ENCODE data around the gene MXI1. TPM values are rescaled to one million over a fixed set of nuclear protein-coding genes. Genes with fewer than 3 reads are reported as not detected.
A peak's percentile ranks its signal among the peaks of the same experiment; 100 is the strongest.

MXI1 gene
- total RNA-seq, 1 donor from 2014 or later, result 23.5 TPM

DNA sequence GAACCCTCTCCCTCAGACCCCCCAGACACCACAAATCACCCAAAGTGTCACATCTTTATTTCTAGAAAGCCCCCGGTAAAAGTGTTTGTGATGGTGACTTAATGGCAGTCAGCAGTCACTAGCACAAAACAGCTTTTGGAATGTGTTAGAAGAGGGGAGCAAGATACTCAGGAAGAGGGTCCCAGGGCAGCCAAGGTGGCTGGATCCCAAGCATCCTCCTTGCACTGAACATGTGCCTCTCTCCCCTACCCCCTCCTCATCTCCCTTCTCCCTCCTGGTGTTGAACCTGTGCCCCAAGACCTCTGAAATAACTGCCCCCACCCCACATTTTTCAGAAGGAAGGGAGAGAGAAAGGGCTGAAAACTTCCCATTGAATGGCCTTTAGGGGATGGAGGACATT is 37.8 kb upstream of the MXI1 start:
- H3K27me3 ChIP-seq, result peaks cover 100% of the 10 kb centered on the region
- H2AFZ ChIP-seq (replicated peaks), result no peak overlapping the region
- no peaks in the 10 kb centered on the region for H3K9me3 ChIP-seq (ENCODE audit: low read depth)
- Mint-ChIP-seq H3K27ac (no peak overlapping the region), H3K4me3 (no peak overlapping the region), H3K36me3 (no peaks in the 10 kb centered on the region), H3K4me1 (peaks cover 31% of the 10 kb centered on the region), H3K9me3 (no peaks in the 10 kb centered on the region), H3K27me3 (ENCODE audit: insufficient read depth, low read depth) (peaks cover 44% of the 10 kb centered on the region)
- no peak for DNase-seq (ENCODE audit: low spot score)
- H4K20me1 ChIP-seq (ENCODE audit: low read depth), result no peaks in the 10 kb centered on the region
- H3K27ac ChIP-seq, result no peak overlapping the region
- no peak overlapping the region for H3K4me2 ChIP-seq
- H3K9ac ChIP-seq, result no peak overlapping the region
- H3K4me1 ChIP-seq, result peaks cover 28% of the 10 kb centered on the region
- TF ChIP-seq EZH2 (IDR thresholded peaks at IDR 0.05) (no peak), EZH2phosphoT487 (IDR thresholded peaks at IDR 0.05) (no peak)
- TF ChIP-seq, protein P1, sequence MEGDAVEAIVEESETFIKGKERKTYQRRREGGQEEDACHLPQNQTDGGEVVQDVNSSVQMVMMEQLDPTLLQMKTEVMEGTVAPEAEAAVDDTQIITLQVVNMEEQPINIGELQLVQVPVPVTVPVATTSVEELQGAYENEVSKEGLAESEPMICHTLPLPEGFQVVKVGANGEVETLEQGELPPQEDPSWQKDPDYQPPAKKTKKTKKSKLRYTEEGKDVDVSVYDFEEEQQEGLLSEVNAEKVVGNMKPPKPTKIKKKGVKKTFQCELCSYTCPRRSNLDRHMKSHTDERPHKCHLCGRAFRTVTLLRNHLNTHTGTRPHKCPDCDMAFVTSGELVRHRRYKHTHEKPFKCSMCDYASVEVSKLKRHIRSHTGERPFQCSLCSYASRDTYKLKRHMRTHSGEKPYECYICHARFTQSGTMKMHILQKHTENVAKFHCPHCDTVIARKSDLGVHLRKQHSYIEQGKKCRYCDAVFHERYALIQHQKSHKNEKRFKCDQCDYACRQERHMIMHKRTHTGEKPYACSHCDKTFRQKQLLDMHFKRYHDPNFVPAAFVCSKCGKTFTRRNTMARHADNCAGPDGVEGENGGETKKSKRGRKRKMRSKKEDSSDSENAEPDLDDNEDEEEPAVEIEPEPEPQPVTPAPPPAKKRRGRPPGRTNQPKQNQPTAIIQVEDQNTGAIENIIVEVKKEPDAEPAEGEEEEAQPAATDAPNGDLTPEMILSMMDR (IDR thresholded peaks at IDR 0.05), result no peak
- H3F3A ChIP-seq (ENCODE audit: low read depth), result peaks cover 30% of the 10 kb centered on the region
- H3K36me3 ChIP-seq, result no peaks in the 10 kb centered on the region
- H3K79me2 ChIP-seq (ENCODE audit: low read depth), result no peaks in the 10 kb centered on the region
- H3K4me3 ChIP-seq, result no peak overlapping the region

DNA sequence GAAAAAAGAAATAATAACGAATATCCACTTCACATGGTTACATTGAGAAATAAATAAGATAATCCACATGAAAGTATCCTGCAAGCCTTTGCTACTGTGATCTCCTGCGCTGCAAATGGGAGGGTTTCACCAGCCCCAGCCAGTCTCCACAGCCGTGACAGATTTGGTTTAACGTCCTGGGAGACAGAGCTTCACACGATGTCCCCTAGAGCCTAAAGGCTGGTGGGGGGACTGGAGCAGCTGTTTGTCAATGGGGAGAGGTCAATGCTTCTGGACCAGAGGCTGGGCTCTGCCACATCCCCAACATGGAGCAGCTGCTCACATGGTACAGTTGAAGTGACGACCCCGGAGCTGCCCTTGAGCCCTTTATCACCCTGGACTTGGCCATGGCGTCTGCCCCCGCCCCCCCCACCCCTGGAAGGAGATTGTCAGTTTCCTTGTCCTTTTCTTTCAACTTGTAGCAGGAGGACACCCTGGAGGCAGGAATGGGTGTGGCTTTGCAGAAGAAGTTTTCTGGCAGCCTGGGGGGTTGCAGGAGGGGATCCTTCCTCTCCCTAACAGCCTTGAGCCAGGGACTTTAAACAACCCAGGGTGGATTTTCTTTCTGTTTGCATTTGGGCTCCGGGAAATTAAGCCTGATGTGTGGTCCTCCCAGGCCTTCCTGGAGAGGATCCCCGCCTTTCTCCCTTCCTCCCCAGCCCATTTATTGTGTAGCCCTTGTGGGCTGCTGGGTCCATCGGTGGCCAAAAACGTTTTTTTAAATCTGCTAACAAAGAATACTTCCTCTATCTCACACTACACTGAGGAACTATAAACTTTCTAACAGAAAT is 37.0 kb upstream of the MXI1 start:
- H3K9ac ChIP-seq, result no peak overlapping the region
- no peaks in the 10 kb centered on the region for H3K36me3 Mint-ChIP-seq
- H3K36me3 ChIP-seq, result no peaks in the 10 kb centered on the region
- peaks cover 31% of the 10 kb centered on the region for H3K4me1 Mint-ChIP-seq
- H3K27me3 Mint-ChIP-seq (ENCODE audit: insufficient read depth, low read depth), result peaks cover 49% of the 10 kb centered on the region
- no peak overlapping the region for H2AFZ ChIP-seq (replicated peaks)
- no peaks in the 10 kb centered on the region for H3K9me3 Mint-ChIP-seq
- H3K4me2 ChIP-seq, result peak overlapping the region; percentile 69
- H3K27me3 ChIP-seq, result peaks cover 100% of the 10 kb centered on the region
- H3K27ac Mint-ChIP-seq, result no peak overlapping the region
- H3K4me3 ChIP-seq, result no peak overlapping the region
- peak overlapping the region; percentile 70 for H3K4me3 Mint-ChIP-seq
- H3K79me2 ChIP-seq (ENCODE audit: low read depth), result no peaks in the 10 kb centered on the region
- H3F3A ChIP-seq (ENCODE audit: low read depth), result peaks cover 30% of the 10 kb centered on the region
- H3K4me1 ChIP-seq, result peaks cover 28% of the 10 kb centered on the region
- DNase-seq (ENCODE audit: low spot score), result peak; percentile 27
- no peak overlapping the region for H3K27ac ChIP-seq
- TF ChIP-seq, protein P1 (IDR thresholded peaks at IDR 0.05), result no peak
- no peak for TF ChIP-seq EZH2phosphoT487 (IDR thresholded peaks at IDR 0.05)
- TF ChIP-seq EZH2 (IDR thresholded peaks at IDR 0.05), result no peak
- no peaks in the 10 kb centered on the region for H4K20me1 ChIP-seq (ENCODE audit: low read depth)
- no peaks in the 10 kb centered on the region for H3K9me3 ChIP-seq (ENCODE audit: low read depth)

DNA sequence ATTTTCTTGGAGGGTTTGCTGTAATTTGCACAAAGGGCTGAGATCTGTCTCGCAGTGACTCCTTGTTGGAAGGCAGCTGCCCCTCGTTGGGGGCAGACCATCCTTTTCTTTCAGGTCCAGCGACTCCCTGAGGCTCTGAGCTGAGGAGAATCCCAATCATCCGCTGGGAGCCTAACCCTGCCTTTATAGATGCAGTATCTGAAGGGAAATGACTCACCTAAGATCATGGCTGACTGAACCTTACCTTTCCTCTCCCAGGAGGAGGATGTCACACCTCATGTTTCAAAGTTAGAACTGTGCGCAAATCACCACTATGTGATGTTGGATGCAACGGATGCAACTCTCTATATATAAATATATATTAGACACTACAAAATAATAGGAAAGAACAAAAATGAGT is 36.4 kb upstream of the MXI1 start:
- Histone ChIP-seq H3K4me2 (peak overlapping the region; percentile 69), H3K79me2 (ENCODE audit: low read depth) (no peaks in the 10 kb centered on the region), H3K36me3 (no peaks in the 10 kb centered on the region), H3K9ac (no peak overlapping the region), H4K20me1 (ENCODE audit: low read depth) (no peaks in the 10 kb centered on the region), H3K4me1 (peaks cover 34% of the 10 kb centered on the region), H3K9me3 (ENCODE audit: low read depth) (no peaks in the 10 kb centered on the region), H3K4me3 (no peak overlapping the region), H3K27me3 (peaks cover 100% of the 10 kb centered on the region), H3K27ac (no peak overlapping the region), H3F3A (ENCODE audit: low read depth) (peaks cover 30% of the 10 kb centered on the region), H2AFZ (replicated peaks) (no peak overlapping the region)
- TF ChIP-seq, protein P1 (IDR thresholded peaks at IDR 0.05), result no peak
- no peak for TF ChIP-seq EZH2 (IDR thresholded peaks at IDR 0.05)
- no peak for TF ChIP-seq EZH2phosphoT487 (IDR thresholded peaks at IDR 0.05)
- Mint-ChIP-seq H3K4me1 (peaks cover 31% of the 10 kb centered on the region), H3K4me3 (no peak overlapping the region), H3K27me3 (ENCODE audit: insufficient read depth, low read depth) (peaks cover 48% of the 10 kb centered on the region), H3K9me3 (no peaks in the 10 kb centered on the region), H3K36me3 (no peaks in the 10 kb centered on the region), H3K27ac (no peak overlapping the region)
- DNase-seq (ENCODE audit: low spot score), result peak; percentile 39
